WTC11 (cell line): ENCODE results near the gene NECTIN2. TPM values are rescaled to one million over a fixed set of nuclear protein-coding genes. Genes with fewer than 3 reads are reported as not detected.

Experiments used
- ATAC-seq: fragments of 200-7000 bp; cut with Tn5 transposase; 2 replicates; pipeline ENCODE4 v1.10.0; 2021; ENCODE audit warnings: mild to moderate bottlenecking, moderate library complexity
- CTCF ChIA-PET: fragments of 300-600 bp; sonication (Branson Sonifier 250); formaldehyde crosslinking; loops from one replicate; lab custom pipeline; 2021; ENCODE audit warnings: antibody characterized with exemption; lab: Charles Lee
- POLR2A ChIA-PET: fragments of 350-600 bp; sonication (Branson Sonifier 250); formaldehyde crosslinking; loops from one replicate; lab custom pipeline; 2021; ENCODE audit warnings: antibody characterized with exemption; lab: Charles Lee
- DNase-seq: peaks from one replicate; pipeline ENCODE4 v3.0.0; 2021; ENCODE audit warnings: low spot score
- H3K27ac Mint-ChIP-seq: 2 replicates; pipeline ENCODE4 v1.8.0; 2021; ENCODE audit warnings: mixed read lengths
- H3K27me3 Mint-ChIP-seq: 2 replicates; pipeline ENCODE4 v1.8.0; 2021; ENCODE audit warnings: low read depth, mild to moderate bottlenecking, moderate library complexity, mixed read lengths
- H3K36me3 Mint-ChIP-seq: 2 replicates; pipeline ENCODE4 v1.8.0; 2021; ENCODE audit warnings: mixed read lengths
- H3K4me1 Mint-ChIP-seq: 2 replicates; pipeline ENCODE4 v1.8.0; 2022; ENCODE audit warnings: mixed read lengths
- H3K4me3 Mint-ChIP-seq: 2 replicates; pipeline ENCODE4 v1.8.0; 2021; ENCODE audit warnings: mild to moderate bottlenecking, moderate library complexity, mixed read lengths
- H3K9me3 Mint-ChIP-seq: 2 replicates; pipeline ENCODE4 v1.8.0; 2021; ENCODE audit warnings: mixed read lengths
- ATF6 ChIP-seq: sonication (generic); formaldehyde crosslinking; IDR thresholded peaks from 2 replicates; pipeline ENCODE4 v1.8.1; 2023; ENCODE audit warnings: mild to moderate bottlenecking, missing genetic modification reagents
- CDX4 ChIP-seq: fragments of 250-450 bp; sonication (Bioruptor Pico); IDR thresholded peaks from 2 replicates; pipeline ENCODE4 v1.9.0; 2021; ENCODE audit warnings: moderate library complexity, mild to moderate bottlenecking, inconsistent platforms, borderline replicate concordance
- GABPB1 ChIP-seq: sonication (generic); formaldehyde crosslinking; IDR thresholded peaks from 2 replicates; pipeline ENCODE4 v1.8.1; 2023; ENCODE audit warnings: mild to moderate bottlenecking, missing genetic modification reagents
- GRHL2 ChIP-seq: fragments of 250-450 bp; sonication (Bioruptor Pico); IDR thresholded peaks from 2 replicates; pipeline ENCODE4 v1.8.0; 2022; ENCODE audit warnings: mild to moderate bottlenecking, moderate library complexity; ENCODE audit not compliant: insufficient replicate concordance, severe bottlenecking
- GTF2I ChIP-seq: fragments of 250-450 bp; sonication (Bioruptor Pico); conservative IDR thresholded peaks from 2 replicates; pipeline ENCODE4 v1.4.0; 2021; ENCODE audit warnings: mild to moderate bottlenecking
- MYBL2 ChIP-seq: sonication (generic); formaldehyde crosslinking; IDR thresholded peaks from 2 replicates; pipeline ENCODE4 v1.8.1; 2023; ENCODE audit warnings: mild to moderate bottlenecking, moderate library complexity, missing genetic modification reagents
- NR2C2 ChIP-seq: sonication (generic); formaldehyde crosslinking; IDR thresholded peaks from 2 replicates; pipeline ENCODE4 v1.8.0; 2022; ENCODE audit warnings: mild to moderate bottlenecking, missing genetic modification reagents
- RELA ChIP-seq: sonication (generic); formaldehyde crosslinking; IDR thresholded peaks from 2 replicates; pipeline ENCODE4 v1.8.1; 2022; ENCODE audit warnings: missing genetic modification reagents, mild to moderate bottlenecking, borderline replicate concordance
- RORB ChIP-seq: fragments of 250-450 bp; sonication (Bioruptor Pico); IDR thresholded peaks from 2 replicates; pipeline ENCODE4 v1.9.0; 2021; ENCODE audit warnings: mild to moderate bottlenecking
- TCF7 ChIP-seq: sonication (generic); formaldehyde crosslinking; IDR thresholded peaks from 2 replicates; pipeline ENCODE4 v1.8.0; 2022; ENCODE audit warnings: mild to moderate bottlenecking, low read depth, missing genetic modification reagents, moderate library complexity
- TP53 ChIP-seq: sonication (generic); formaldehyde crosslinking; IDR thresholded peaks from 2 replicates; pipeline ENCODE4 v1.8.1; 2023; ENCODE audit warnings: mild to moderate bottlenecking, missing genetic modification reagents
- ZNF121 ChIP-seq: sonication (generic); formaldehyde crosslinking; IDR thresholded peaks from 2 replicates; pipeline ENCODE4 v1.8.0; 2023; ENCODE audit warnings: missing genetic modification reagents
- ZNF232 ChIP-seq: sonication (generic); formaldehyde crosslinking; IDR thresholded peaks from 2 replicates; pipeline ENCODE4 v1.8.0; 2022; ENCODE audit warnings: mild to moderate bottlenecking, missing genetic modification reagents
- ZNF263 ChIP-seq: sonication (generic); formaldehyde crosslinking; IDR thresholded peaks from 2 replicates; pipeline ENCODE4 v1.8.1; 2022; ENCODE audit warnings: low read depth, mild to moderate bottlenecking, moderate library complexity, missing genetic modification reagents
- ZNF416 ChIP-seq: fragments of 250-450 bp; sonication (Bioruptor Pico); IDR thresholded peaks from 2 replicates; pipeline ENCODE4 v1.9.0; 2021; ENCODE audit warnings: mild to moderate bottlenecking, inconsistent platforms
- ZSCAN18 ChIP-seq: fragments of 250-450 bp; sonication (Bioruptor Pico); IDR thresholded peaks from 2 replicates; pipeline ENCODE4 v2.1.2; 2022; ENCODE audit warnings: mild to moderate bottlenecking, moderate library complexity
- total RNA-seq: library from RNA; stranded (reverse); gene quantifications from 3 replicates; pipeline ENCODE4 v1.2.3, GENCODE V29; 2021
- TF ChIP-seq, protein P1 (sequence below): sonication (generic); formaldehyde crosslinking; IDR thresholded peaks from 2 replicates; pipeline ENCODE4 v1.8.1; 2023; ENCODE audit warnings: mild to moderate bottlenecking, missing genetic modification reagents, borderline replicate concordance
- TF ChIP-seq, protein P2 (sequence below): fragments of 250-450 bp; sonication (Bioruptor Pico); conservative IDR thresholded peaks from 2 replicates; pipeline ENCODE4 v1.9.0; 2021; ENCODE audit warnings: mild to moderate bottlenecking
- TF ChIP-seq, protein P3 (sequence below): sonication (generic); formaldehyde crosslinking; IDR thresholded peaks from 2 replicates; pipeline ENCODE4 v1.8.0; 2023; ENCODE audit warnings: missing genetic modification reagents

Gene NECTIN2
- total RNA-seq, 1 experiment from 2014 or later = 170 TPM

DNA sequence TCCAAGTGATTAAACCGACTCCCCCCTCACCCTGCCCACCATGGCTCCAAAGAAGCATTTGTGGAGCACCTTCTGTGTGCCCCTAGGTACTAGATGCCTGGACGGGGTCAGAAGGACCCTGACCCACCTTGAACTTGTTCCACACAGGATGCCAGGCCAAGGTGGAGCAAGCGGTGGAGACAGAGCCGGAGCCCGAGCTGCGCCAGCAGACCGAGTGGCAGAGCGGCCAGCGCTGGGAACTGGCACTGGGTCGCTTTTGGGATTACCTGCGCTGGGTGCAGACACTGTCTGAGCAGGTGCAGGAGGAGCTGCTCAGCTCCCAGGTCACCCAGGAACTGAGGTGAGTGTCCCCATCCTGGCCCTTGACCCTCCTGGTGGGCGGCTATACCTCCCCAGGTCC lies 61.5 kb downstream of the NECTIN2 start (continued):
- TF ChIP-seq, protein P1, sequence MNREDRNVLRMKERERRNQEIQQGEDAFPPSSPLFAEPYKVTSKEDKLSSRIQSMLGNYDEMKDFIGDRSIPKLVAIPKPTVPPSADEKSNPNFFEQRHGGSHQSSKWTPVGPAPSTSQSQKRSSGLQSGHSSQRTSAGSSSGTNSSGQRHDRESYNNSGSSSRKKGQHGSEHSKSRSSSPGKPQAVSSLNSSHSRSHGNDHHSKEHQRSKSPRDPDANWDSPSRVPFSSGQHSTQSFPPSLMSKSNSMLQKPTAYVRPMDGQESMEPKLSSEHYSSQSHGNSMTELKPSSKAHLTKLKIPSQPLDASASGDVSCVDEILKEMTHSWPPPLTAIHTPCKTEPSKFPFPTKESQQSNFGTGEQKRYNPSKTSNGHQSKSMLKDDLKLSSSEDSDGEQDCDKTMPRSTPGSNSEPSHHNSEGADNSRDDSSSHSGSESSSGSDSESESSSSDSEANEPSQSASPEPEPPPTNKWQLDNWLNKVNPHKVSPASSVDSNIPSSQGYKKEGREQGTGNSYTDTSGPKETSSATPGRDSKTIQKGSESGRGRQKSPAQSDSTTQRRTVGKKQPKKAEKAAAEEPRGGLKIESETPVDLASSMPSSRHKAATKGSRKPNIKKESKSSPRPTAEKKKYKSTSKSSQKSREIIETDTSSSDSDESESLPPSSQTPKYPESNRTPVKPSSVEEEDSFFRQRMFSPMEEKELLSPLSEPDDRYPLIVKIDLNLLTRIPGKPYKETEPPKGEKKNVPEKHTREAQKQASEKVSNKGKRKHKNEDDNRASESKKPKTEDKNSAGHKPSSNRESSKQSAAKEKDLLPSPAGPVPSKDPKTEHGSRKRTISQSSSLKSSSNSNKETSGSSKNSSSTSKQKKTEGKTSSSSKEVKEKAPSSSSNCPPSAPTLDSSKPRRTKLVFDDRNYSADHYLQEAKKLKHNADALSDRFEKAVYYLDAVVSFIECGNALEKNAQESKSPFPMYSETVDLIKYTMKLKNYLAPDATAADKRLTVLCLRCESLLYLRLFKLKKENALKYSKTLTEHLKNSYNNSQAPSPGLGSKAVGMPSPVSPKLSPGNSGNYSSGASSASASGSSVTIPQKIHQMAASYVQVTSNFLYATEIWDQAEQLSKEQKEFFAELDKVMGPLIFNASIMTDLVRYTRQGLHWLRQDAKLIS (CRISPR knock-in tag) = no peak
- TF ChIP-seq NR2C2 (CRISPR knock-in tag) = no peak
- TF ChIP-seq ZNF416 (CRISPR knock-in tag) = no peak
- TF ChIP-seq GABPB1 = no peak
- TF ChIP-seq, all 79 proteins: peak for 0

GRCh38 chr19:44908074-44908835 lies 62.2 kb downstream of the NECTIN2 start:
- H3K27me3 Mint-ChIP-seq = no peaks in the 10 kb centered on the region; the same call in 1 of the 2 replicates
- H3K36me3 Mint-ChIP-seq = peaks cover 17% of the 10 kb centered on the region
- peaks cover 43% of the 10 kb centered on the region for H3K4me1 Mint-ChIP-seq
- no peak for ATAC-seq
- TF ChIP-seq GTF2I (CRISPR knock-in tag) = no peak
- TF ChIP-seq ZSCAN18 (CRISPR knock-in tag) = no peak
- TF ChIP-seq ZNF121 = 0 out of 2 replicates have a peak, but pooled peaks have one; percentile 25
- no peak for TF ChIP-seq ATF6 (CRISPR knock-in tag)
- TF ChIP-seq, all 79 proteins: peak for 1
- no peak for DNase-seq
- peak overlapping the region; percentile 34; the same call in 1 of the 2 replicates for H3K27ac Mint-ChIP-seq
- CTCF ChIA-PET = interaction anchor here (1.4 kb wide), 1 partner anchor 27 kb away, joined by 4 read pairs; no protein-coding TSS in a partner anchor
- POLR2A ChIA-PET = interaction anchor here (0.6 kb wide), 1 partner anchor 10 kb away, joined by 3 read pairs; no protein-coding TSS in a partner anchor
- no peak overlapping the region for H3K4me3 Mint-ChIP-seq
- H3K9me3 Mint-ChIP-seq = no peaks in the 10 kb centered on the region

GRCh38 chr19:44908836-44909261 lies 62.8 kb downstream of the NECTIN2 start:
- no peak for DNase-seq
- POLR2A ChIA-PET = no interaction called here
- CTCF ChIA-PET = interaction anchor here (1.2 to 2.3 kb wide), 4 partner anchors 27 to 151 kb away, joined by 4 to 8 read pairs (median 6); no protein-coding TSS in a partner anchor

More at GRCh38 chr19:44908836-44909261, 62.8 kb downstream of the NECTIN2 start:
- Mint-ChIP-seq H3K4me1 (peaks cover 44% of the 10 kb centered on the region), H3K4me3 (no peak overlapping the region), H3K9me3 (no peaks in the 10 kb centered on the region), H3K27me3 (no peaks in the 10 kb centered on the region; the same call in 1 of the 2 replicates), H3K36me3 (peaks cover 15% of the 10 kb centered on the region), H3K27ac (no peak overlapping the region)
- TF ChIP-seq ZSCAN18 (CRISPR knock-in tag) (no peak), ZNF263 (no peak), GABPB1 (no peak), ZNF232 (no peak), RELA (CRISPR knock-in tag) (no peak), TCF7 (CRISPR knock-in tag) (no peak), RORB (CRISPR knock-in tag) (no peak), CDX4 (CRISPR knock-in tag) (no peak), TP53 (CRISPR knock-in tag) (no peak), MYBL2 (no peak), GRHL2 (CRISPR knock-in tag) (no peak)
- TF ChIP-seq, protein P2, sequence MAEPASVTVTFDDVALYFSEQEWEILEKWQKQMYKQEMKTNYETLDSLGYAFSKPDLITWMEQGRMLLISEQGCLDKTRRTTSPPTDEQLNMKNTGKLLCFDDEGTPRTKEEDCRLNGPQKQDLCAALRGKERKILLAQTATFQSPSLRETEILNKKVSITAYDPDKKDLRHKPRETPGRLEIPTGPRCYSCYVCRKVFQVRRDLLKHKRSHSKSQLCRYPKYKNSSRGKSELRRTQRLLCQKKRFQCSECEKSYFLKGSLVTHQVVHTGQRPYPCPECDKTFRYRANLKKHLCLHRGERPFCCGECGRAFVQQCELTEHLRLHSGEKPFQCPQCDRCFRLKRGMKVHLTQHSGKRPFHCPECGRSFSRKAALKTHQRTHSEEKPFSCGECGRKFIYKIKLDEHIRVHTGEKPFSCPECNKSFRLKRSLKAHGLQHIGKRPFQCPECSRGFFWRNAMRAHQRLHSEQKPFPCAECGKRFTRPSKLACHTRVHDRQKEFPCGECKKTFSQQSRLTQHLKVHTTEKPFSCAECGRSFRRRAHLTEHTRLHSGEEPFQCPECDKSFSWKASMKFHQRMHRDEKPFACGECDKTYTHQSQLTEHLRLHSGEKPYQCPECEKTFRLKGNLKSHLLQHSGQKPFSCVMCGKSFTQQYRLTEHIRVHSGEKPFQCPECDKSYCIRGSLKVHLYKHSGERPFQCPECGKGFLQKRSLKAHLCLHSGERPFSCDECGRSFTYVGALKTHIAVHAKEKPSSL (CRISPR knock-in tag) = no peak
- TF ChIP-seq, protein P3, sequence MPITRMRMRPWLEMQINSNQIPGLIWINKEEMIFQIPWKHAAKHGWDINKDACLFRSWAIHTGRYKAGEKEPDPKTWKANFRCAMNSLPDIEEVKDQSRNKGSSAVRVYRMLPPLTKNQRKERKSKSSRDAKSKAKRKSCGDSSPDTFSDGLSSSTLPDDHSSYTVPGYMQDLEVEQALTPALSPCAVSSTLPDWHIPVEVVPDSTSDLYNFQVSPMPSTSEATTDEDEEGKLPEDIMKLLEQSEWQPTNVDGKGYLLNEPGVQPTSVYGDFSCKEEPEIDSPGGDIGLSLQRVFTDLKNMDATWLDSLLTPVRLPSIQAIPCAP (CRISPR knock-in tag) = no peak
- ATAC-seq = no peak
